Measurements from ENCODE around the gene CCDC40.

CCDC40 gene

GRCh38 chr17:80110927-80111701 lies 74.7 kb downstream of the CCDC40 start:
- H3K27me3 ChIP-seq (ENCODE audit: insufficient read depth, low read depth) = no peaks in the 10 kb centered on the region
- no peaks in the 10 kb centered on the region for H4K20me1 ChIP-seq (ENCODE audit: insufficient read depth)
- TF ChIP-seq CTCF (conservative IDR thresholded peaks at IDR 0.05; ENCODE audit: low read depth, low read length) = no peak
- no peak overlapping the region for H3K4me3 ChIP-seq (IDR thresholded peaks at IDR 0.05; ENCODE audit: insufficient read depth, low read depth, low read length)
- no peak overlapping the region for H3K27ac ChIP-seq
- no peaks in the 10 kb centered on the region for H3K79me2 ChIP-seq (ENCODE audit: insufficient read depth, low read depth)
- H3K36me3 ChIP-seq (ENCODE audit: insufficient read depth) = no peaks in the 10 kb centered on the region
- H3K4me1 ChIP-seq (ENCODE audit: low read depth, poor library complexity, severe bottlenecking) = no peaks in the 10 kb centered on the region
- H2AFZ ChIP-seq (ENCODE audit: low read depth) = no peak overlapping the region
- H3K9ac ChIP-seq = no peak overlapping the region
- H3K4me2 ChIP-seq = no peak overlapping the region

GRCh38 chr17:80111702-80112470 lies 75.4 kb downstream of the CCDC40 start:
- no peaks in the 10 kb centered on the region for H3K27me3 ChIP-seq (ENCODE audit: insufficient read depth, low read depth)

GRCh38 chr17:80112471-80113032 lies 76.1 kb downstream of the CCDC40 start:
- TF ChIP-seq CTCF (conservative IDR thresholded peaks at IDR 0.05; ENCODE audit: low read depth, low read length) = no peak
- H3K27me3 ChIP-seq (ENCODE audit: insufficient read depth, low read depth) = no peaks in the 10 kb centered on the region
- no peaks in the 10 kb centered on the region for H3K4me1 ChIP-seq (ENCODE audit: low read depth, poor library complexity, severe bottlenecking)
- no peak overlapping the region for H2AFZ ChIP-seq (ENCODE audit: low read depth)
- no peaks in the 10 kb centered on the region for H3K36me3 ChIP-seq (ENCODE audit: insufficient read depth)
- no peaks in the 10 kb centered on the region for H4K20me1 ChIP-seq (ENCODE audit: insufficient read depth)
- no peak overlapping the region for H3K4me3 ChIP-seq (IDR thresholded peaks at IDR 0.05; ENCODE audit: insufficient read depth, low read depth, low read length)
- no peaks in the 10 kb centered on the region for H3K79me2 ChIP-seq (ENCODE audit: insufficient read depth, low read depth)
- H3K4me2 ChIP-seq = no peak overlapping the region
- no peak overlapping the region for H3K27ac ChIP-seq
- no peak overlapping the region for H3K9ac ChIP-seq

More at GRCh38 chr17:80111702-80112470, 75.4 kb downstream of the CCDC40 start:
- H3K36me3 ChIP-seq (ENCODE audit: insufficient read depth) = no peaks in the 10 kb centered on the region
- no peaks in the 10 kb centered on the region for H4K20me1 ChIP-seq (ENCODE audit: insufficient read depth)
- no peak overlapping the region for H3K4me2 ChIP-seq
- no peak for TF ChIP-seq CTCF (conservative IDR thresholded peaks at IDR 0.05; ENCODE audit: low read depth, low read length)
- H3K4me1 ChIP-seq (ENCODE audit: low read depth, poor library complexity, severe bottlenecking) = no peaks in the 10 kb centered on the region
- no peaks in the 10 kb centered on the region for H3K79me2 ChIP-seq (ENCODE audit: insufficient read depth, low read depth)
- H3K27ac ChIP-seq = no peak overlapping the region
- H3K4me3 ChIP-seq (IDR thresholded peaks at IDR 0.05; ENCODE audit: insufficient read depth, low read depth, low read length) = no peak overlapping the region
- no peak overlapping the region for H2AFZ ChIP-seq (ENCODE audit: low read depth)
- H3K9ac ChIP-seq = no peak overlapping the region

- Histone ChIP-seq H2AFZ (ENCODE audit: low read depth) (no peak overlapping the region), H3K4me1 (ENCODE audit: low read depth, poor library complexity, severe bottlenecking) (no peaks in the 10 kb centered on the region), H3K36me3 (ENCODE audit: insufficient read depth) (no peaks in the 10 kb centered on the region), H3K9ac (no peak overlapping the region), H3K27ac (no peak overlapping the region), H3K4me2 (no peak overlapping the region), H3K27me3 (ENCODE audit: insufficient read depth, low read depth) (no peaks in the 10 kb centered on the region), H3K79me2 (ENCODE audit: insufficient read depth, low read depth) (no peaks in the 10 kb centered on the region), H3K4me3 (IDR thresholded peaks at IDR 0.05; ENCODE audit: insufficient read depth, low read depth, low read length) (no peak overlapping the region), H4K20me1 (ENCODE audit: insufficient read depth) (no peaks in the 10 kb centered on the region)
- no peak for TF ChIP-seq CTCF (conservative IDR thresholded peaks at IDR 0.05; ENCODE audit: low read depth, low read length)
These were observed 76.6 kb downstream of the CCDC40 start for GRCh38 chr17:80113033-80113484.
